Hematopoietic multipotent progenitor cell (in vitro differentiated cells): Measurements from ENCODE around the gene ACAP2. TPM values are rescaled to one million over a fixed set of nuclear protein-coding genes. Genes with fewer than 3 reads are reported as not detected.
A peak's percentile ranks its signal among the peaks of the same experiment; 100 is the strongest.

Source experiments
- DNase-seq, 3 donors: peaks; one replicate each; pipeline ENCODE4 v3.0.0-alpha.2; 2011 to 2015; ENCODE audit warnings: low read depth in 2 of 3, low spot score in 2 of 3
- total RNA-seq: library from RNA; depleted of rRNA; stranded (reverse); fragments of >200 nt; gene quantifications from one replicate; pipeline ENCODE4 v1.2.3, GENCODE V29; 2012

The ACAP2 gene
- total RNA-seq, 1 donor = 34.7 TPM

DNA sequence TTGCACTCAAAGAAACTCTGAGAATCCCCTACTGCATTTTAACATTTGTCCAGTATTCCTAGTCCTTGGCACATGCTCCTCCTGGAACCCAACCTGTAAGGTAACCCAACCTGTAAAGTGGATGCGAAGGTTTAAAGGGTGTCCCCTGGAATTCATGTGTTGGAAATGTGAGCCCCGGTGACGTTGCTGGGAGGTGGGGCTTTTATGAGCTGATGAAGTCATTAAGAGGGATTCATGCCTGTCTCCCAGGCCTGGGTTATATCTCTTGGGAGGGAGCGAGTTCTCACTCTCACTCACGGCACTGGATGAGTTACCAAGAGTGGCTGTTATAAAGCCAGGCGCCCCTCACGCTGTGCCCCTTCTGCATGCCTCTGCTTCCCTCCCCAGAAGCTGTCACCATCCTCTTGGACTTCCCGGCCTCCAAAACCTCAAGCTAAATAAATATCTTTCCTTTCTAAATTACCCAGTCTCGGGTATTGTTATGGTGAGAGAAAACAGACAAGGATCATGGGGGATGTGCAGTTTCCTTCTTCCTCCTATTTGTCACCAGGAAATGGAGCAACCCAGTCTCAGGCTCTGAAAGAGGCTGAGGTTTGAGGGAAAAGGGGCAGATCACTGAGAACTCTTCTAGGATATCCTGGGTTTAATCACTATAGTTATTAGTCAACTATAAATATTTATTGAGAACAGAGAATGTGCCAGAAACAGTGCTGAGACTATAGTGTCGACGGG is 179.5 kb downstream of the ACAP2 start:
- no peak for DNase-seq

DNA sequence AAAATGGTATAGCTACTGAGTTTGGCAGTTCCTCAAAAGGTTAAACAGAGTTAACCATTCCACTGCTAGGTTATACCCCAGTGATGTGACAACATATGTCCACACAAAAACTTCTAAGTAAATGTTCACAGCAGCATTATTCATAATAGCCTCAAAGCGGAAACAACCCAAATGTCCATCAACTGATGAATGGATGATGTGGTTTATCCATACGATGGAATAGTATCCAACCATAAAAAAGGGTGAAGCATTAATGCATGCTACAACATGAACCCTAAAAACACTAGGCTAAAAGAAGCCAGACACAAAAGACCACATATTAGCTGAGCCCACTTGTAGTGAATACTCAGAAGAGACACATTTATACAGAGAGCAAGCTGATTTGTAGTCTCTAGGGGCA is 180.9 kb downstream of the ACAP2 start:
- no peak for DNase-seq

DNA sequence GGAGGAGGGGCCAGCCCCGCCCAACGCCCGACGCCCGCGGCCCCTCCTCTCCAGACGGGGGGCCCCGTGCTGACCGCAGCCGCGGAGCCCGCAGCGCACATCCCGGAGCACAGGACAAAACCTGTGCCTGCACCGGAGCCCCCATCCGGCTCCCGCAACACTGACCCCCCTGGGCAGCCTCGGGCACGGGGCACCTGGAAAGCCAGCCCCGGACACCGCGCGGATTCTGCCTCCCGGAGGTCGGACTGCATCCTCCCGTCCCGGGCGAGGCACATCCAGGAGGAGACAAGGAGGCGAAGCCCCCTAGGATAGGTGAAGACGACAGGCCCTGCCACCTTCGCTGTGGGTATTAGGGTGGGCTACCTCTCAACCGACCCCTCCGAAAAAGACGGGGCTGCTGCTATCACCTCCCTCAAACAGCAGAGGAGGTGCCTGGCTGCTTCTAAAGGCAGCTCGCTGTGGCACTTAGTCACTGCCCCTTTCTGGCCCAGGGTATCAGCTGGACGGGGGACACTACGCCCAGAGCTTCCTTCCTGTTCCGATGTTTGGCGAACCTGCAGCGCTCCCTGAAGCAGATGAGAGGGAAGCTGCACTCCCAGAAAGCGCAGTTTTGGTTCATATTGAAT is 182.4 kb downstream of the ACAP2 start:
- peak in 2 of 3 donors; percentile 49 to 52 for DNase-seq

DNA sequence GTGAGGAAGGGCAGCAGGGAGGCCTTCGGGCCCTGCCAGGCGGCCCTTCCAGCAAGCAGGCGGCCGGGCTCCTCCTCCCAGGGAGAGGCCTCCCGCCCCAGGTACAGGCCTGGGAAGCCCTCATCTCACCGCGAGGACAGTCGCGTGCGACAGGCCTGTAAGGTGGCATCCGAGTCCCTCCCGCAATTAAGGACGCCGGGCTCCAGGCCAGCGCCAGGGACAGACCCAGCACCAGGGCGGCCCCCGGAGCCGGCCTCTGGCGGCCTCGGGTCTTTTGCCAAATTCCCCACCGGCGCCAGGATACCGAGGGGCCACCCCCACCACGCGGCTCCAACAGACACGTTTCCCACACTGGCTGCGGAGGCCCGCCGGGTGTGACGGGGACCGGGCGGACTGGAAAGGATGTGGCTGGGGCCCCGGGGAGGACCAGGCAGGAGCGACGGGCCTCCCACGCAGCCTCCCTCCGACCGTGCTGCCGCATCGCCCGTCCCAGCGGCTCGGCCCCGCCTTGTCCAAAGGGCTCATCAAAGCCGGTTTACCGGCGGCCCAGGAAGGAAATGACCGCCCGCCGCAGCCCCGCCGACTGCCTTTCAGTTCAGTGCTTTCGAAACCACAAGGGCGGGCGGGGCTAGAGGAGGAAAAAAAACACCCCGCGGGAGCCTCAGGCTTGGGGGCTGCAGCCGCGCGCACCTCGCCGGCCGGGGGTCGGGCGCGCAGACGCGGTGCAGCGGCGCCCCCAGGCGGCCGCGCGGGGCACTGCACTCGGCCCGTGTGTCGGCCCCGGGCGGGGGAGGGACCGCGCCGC is 183.1 kb downstream of the ACAP2 start:
- DNase-seq = peak; percentile 88 to 98 (median 96)

DNA sequence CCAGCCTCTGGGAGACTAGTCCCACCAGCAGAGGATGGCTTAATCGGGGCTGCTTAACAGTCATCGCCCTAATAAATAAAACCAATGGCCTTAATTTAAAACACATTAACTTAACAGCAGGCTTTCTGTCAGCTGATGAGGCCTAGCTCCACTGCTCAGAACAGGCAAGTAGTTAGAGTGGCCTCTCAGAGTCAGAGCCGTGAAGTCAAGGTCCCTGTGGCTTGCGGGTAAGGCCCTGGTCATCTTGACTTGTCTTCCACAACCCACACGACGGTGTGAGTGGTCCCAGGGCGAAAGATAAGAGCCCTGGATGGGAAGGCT is 183.7 kb downstream of the ACAP2 start:
- peak in 2 of 3 donors; percentile 39 to 44 for DNase-seq

DNA sequence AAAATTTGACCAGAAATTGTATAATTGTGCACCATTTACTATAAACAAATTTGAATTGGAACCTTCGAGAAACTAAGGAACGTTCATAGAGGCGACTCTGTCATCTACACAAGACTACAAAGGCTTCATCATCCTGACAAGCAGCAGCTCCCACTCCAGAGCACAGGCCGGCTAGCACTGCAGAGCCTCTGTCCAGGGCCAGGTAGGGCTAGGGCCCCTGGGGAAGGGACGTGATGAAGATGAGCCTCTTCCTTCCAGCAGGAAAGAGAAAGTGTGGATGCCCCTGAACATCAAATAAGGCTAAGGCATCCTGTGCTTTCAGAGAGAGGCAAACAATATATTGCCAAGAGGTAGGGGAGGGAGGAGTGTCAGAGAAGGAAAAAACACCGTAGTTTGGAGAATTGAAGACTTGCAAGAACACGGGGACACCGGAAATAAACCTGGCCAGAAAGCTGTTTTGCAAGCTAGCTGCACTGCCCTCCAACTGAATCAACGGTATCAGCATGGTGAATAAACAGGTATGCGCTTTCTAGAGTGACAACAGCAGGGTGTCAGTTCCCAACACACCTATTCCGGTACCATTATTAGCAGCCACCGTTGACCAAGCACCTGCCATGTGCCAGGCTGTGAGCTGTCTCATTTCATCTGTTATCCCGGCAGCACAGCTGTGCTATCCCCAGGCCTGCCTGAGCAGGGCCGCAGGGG is 184.2 kb downstream of the ACAP2 start:
- no peak for DNase-seq

DNA sequence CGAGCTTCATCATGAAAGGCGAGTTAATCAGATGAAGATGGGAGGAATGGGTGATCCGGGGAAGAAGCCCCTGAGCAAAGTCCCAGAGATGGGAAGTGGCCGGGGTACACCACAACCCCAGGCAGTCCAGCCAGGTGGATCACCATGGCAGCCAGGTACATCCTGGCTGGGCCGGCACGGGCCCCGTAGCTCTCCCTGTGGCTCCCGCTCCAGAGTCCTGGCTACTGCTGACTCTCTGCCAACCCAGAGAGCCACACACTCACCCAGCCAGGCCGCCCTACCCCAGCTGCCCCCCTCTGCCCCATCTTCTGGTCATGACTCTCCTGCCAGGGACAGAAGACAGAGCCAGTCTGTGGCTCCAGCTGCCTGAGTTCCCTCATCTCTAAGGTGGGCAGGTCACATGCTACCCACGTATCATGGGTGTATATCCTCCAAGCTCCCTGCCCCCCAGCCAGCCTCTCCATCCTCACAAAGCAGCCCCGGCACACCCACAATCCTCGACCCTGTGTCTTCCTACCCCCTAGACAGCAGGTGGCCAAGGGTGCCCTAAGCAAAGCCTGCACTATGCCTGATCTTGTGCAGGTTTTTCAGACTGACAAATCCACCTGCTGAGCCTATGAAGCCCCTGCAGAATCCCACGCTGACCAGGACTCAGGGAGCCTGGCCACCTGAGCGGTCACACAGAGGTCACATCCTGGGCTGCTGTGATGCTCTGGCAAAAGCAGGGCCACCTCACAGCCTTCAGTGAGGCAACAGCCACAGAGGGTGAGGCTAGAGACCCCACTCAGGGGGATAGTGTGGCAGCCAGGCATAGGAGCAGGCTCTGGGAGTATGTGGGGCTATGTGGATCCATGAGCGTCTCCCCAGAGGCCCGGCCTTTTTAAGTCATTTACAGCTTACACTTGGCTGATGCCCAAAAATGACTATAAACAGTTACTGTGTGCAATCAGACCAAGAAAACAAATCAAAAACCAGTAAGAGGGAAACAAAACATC is 185.1 kb downstream of the ACAP2 start:
- DNase-seq = peak in 1 of 3 donors; percentile 11

DNA sequence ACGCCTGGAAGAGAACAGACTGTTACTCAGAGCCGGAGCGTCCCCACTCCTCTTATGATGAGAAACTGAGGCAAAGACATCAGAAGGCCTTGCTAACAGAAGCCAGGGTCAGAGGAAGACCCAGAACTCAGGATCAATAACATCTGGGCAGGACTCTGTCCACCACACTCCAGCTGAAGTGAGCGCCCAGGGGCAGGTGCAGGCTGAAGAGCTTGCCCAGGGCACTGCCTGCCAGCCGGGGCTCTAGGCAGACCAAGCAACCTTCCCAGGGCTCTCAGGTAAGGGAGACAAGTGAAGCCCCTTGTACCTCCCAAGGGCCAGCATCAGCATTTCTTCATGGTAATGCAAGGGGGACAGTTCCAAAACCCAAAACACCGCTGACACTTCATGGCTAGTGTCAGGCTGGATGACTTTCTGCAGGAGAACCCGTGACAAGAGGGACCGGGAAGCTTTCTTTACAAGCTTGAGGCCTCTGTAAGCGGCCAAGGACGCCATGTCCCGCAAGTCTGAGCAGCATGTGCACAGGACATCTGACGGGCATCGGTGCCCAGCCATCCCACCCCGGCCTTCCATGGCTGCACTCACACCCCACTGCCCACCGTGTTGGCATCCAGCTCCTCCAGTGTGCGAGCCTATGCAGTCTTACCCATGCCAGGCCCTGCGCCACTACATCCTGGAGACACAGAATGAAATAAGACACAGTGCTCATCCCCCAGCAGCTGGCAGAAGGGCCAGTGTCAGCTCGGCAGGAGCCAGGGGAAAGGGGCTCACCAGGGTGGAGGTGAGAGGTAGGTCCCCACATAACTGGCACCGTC is 186.0 kb downstream of the ACAP2 start:
- DNase-seq = no peak

DNA sequence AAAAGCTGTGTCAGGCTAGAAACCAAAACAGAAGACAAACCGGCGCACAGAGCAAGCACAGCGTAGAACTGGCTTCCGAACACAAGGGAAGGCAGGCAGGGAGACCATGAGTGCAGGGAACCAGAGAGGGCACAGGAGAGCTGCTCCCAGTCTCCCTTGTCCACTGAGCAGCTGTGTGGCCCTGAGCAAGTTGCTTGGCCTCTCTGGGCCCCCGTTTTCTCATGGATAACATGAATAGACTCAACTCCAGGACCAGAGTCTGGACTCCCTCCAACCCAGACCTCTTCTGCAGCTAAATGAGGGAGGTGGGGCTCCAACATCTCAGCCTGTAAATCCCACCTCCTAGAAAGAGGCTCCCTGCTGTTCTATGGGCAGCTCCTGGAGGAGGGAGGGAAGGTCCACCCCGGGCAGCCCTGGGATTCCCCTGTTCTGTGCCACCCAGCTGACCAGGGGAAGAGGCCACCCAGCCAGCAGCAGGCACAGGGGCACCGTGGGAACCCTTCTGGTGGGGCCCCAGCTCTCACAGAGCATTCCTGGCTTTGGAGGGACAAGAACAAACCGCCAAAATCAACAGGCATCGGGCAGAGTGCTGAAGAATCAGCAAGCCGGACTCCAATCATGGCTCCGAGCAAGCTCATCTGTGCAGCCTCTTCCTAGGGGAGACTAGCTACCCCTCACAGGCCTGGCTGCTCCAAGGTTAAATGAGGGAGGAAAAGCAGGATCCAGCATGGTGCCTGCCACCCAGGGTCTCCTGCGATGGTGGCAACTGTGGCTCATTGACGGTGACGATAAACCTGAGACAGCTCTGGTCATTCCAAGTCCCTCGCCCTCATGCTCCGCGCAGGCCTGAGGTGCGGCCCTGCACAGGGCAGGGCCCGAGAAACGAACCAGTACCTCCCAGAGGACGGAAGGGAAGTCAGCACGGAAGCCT is 187.0 kb downstream of the ACAP2 start:
- no peak for DNase-seq

DNA sequence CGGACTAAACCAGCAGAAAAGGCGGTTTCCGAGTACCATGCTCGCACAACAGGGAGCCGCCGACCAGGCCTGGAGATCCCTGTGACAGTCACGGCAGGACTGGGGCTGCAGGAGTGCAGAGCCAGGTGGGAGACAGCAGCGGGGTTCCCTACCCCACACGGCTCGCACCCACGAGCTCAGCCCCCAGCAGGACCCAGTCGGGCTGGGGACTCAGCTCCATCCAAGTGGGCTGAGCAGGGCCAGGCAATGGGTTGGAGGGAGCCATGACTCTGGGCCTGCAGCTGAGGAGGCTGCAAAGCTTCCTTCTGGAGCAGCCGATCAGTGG is 187.7 kb downstream of the ACAP2 start:
- DNase-seq = no peak

DNA sequence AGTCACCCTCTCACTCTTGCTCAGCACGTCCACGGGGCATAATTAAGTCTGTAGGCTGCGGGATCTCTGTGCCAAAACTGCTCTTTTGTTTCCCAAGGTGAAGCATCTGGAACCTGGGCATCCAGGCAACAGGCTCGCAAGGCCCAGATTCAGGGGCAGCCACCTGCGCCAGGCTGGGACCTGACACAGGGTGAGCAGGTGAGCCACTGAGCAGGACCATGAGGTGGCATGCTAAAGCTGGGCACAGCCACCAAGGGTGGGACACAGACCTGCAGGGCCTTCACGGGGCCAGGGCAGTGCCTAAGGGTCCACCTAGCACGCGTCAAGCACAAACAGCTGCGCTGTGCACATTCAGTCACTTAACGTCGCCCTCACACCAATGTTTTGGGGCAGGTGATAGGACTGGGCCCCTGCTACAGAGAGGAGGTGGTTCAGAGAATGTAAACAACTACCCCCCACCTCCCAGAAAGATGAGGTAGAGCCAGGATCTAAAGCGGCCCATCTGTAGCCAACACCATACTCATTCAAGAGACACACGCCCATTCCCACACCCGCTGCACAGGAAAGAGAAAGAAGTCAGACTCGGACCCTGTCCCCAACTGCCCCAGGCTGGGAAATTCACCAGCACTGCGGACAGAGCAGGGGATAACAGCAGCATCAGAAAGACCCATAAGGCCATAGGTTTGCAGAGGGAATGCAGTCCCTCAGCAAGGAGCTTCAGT is 188.2 kb downstream of the ACAP2 start:
- no peak for DNase-seq

DNA sequence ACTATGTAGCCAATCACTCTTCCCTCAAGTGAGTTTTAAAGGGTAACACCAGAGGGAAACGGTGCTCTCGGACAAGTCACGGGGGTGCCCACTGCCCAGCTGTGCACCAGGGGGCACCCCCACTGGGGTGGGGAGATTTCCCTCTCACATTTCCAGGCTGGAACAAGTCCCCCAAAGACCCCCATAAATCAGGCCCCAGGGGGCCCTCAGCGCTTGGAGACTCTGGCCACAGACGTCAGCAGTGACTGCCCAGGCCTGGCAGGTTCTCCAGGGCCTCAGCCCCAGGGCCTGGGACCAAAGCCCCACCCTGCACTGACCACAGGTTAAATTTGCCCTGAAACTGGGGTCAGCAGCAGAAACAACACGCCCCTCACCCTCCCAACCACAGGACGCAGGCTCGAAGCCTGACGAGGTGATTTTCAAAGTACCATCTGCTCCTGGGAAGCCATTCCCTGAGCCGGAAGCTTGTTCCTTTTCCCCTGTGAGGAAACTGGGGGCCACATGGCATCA is 188.8 kb downstream of the ACAP2 start:
- no peak for DNase-seq

DNA sequence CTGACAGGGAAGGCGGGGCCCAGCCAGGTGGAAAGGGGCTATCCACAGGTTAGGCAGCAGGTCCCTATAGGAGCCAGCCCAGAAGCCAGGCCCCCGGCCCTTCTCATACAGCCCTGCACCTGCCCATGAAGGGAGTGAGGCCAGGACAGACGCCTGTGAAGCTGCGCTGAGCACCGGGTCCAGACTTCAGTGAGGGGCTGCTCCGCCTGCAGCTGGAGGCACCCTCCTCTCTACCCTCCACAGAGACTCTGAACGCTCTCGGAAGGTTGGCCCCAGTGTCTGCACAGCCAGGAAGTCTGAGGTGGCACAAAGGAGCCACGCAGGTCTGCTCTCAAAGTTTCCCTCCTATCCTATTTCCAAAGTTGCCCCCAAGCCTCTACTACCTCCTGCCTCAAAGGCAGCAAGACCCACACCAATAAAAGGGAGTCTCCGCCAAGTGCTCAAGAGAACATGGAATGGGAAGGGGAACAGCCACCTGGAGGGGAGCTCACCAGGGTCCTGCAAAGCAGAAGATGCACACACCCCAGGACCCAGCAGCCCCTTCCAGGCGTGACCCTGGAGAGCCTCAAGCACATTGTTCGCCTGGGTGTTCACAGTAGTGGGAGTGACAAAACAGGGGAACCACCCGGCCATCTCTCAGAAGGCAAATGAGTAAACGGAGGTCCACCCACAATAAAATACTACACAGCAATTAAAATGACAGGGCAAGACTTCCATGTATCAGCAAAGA is 191.3 kb downstream of the ACAP2 start:
- no peak for DNase-seq

DNA sequence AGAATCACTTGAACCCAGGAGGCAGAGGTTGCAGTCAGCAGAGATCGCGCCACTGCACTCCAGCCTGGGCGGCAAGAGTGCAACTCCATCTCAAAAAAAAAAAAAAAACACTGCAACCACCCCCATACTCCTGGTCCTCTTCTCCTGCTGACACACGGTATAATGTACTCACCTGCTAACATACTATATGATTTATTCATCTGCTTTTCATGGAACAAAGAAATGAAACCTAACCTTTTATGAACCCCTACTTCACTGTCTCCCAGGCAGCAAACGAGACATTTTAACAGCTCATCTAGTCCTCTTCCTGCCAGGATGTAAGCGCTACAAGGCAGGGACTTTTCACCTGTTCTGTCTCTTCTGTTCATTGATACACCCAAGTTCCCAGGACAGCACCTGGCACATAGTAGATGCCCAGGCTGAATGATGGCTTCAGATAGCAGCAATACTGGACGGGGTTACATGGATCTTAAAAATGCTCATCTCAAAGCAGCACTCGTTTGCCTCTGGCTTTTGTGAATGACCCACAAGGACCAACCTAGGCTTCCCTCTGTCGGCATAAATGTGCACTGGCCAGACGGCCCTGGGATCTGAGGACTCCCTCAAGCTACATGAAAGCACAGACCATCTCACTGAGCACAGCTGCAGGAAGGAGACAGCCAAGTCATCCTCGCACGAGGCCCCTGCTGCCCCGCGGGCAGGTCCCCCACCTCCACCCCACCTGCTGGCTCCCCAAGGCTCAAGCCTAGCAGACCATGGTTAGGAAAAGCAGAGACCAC is 192.2 kb downstream of the ACAP2 start:
- peak in 2 of 3 donors; percentile 78 to 83 for DNase-seq

DNA sequence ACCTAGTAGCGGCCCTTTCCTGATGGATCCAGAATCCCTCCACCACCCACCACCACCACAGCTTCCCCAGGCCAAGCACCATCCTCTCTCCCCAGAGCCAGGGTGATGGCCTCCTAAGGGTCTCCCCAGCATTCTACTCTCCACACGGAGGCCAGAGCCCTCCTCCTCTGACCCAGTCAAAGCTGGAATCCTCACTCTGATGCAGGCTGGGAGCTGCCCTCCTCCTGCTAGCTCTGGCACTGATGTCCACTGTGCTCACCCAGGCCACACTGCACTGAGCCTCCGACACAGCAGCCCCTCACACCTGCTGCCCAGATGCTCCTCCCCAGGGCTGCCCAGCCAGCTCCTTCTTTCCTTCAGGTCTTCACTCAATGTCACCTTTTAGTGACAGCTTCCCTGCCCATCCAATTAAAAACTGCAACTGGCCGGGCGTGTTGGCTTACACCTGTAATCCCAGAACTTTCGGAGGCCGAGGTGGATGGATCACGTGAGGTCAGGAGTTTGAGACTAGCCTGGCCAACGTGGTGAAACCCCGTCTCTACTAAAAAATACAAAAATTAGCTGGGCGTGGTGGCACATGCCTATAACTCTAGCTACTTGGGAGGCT is 192.9 kb downstream of the ACAP2 start:
- DNase-seq = no peak
